Ectodermal cell (in vitro differentiated cells): Measurements from ENCODE around the gene ABCF3.

Experiments used
- H3K27ac ChIP-seq: 2 replicates; pipeline ENCODE4 v1.7.0; 2013; ENCODE audit warnings: mild to moderate bottlenecking, low read depth, low read length; ENCODE audit not compliant: insufficient read depth, poor library complexity, severe bottlenecking
- H3K27me3 ChIP-seq: 2 replicates; pipeline ENCODE4 v1.7.0; 2013; ENCODE audit warnings: mild to moderate bottlenecking, low read length; ENCODE audit not compliant: insufficient read depth, control insufficient read depth, poor library complexity, severe bottlenecking
- H3K36me3 ChIP-seq: one replicate; pipeline ENCODE4 v1.7.0; 2013; ENCODE audit warnings: low read length; ENCODE audit not compliant: control insufficient read depth, insufficient read depth
- H3K4me1 ChIP-seq: one replicate; pipeline ENCODE4 v1.7.0; 2013; ENCODE audit warnings: low read length; ENCODE audit not compliant: control insufficient read depth, insufficient read depth
- H3K4me3 ChIP-seq: 2 replicates; pipeline ENCODE4 v1.7.0; 2013; ENCODE audit warnings: low read depth, low read length, control low read depth; ENCODE audit not compliant: insufficient read depth
- H3K9me3 ChIP-seq: 2 replicates; pipeline ENCODE4 v1.7.0; 2013; ENCODE audit warnings: mild to moderate bottlenecking, low read length, moderate library complexity; ENCODE audit not compliant: control insufficient read depth
- WGBS, 2 experiments: methylation state at CpG; one replicate each; pipeline ENCODE4 v1.1.7; 2013; ENCODE audit warnings: missing lambda C conversion rate in 2 of 2; 5-methylcytosine and 5-hydroxymethylcytosine counted together

ABCF3 gene

GRCh38 chr3:184175506-184175905 is 10.5 kb upstream of the ABCF3 start:
- Histone ChIP-seq H3K4me1 (peaks cover 20% of the 10 kb centered on the region), H3K9me3 (no peaks in the 10 kb centered on the region), H3K4me3 (peak overlapping the region; percentile 98), H3K27me3 (no peaks in the 10 kb centered on the region), H3K27ac (peak overlapping the region; percentile 93), H3K36me3 (peaks cover 35% of the 10 kb centered on the region)
- WGBS, 2 experiments = 5 to 11% methylated on average over 8 of the region's 8 CpGs

GRCh38 chr3:184175981-184176376 is 10.0 kb upstream of the ABCF3 start:
- Histone ChIP-seq H3K4me3 (peak overlapping the region; percentile 98), H3K27ac (peak overlapping the region; percentile 93), H3K27me3 (no peaks in the 10 kb centered on the region), H3K4me1 (peaks cover 20% of the 10 kb centered on the region), H3K36me3 (peaks cover 39% of the 10 kb centered on the region), H3K9me3 (no peaks in the 10 kb centered on the region)
- 5 to 16% methylated on average over 2 to 3 of the region's 3 CpGs for WGBS, 2 experiments

DNA sequence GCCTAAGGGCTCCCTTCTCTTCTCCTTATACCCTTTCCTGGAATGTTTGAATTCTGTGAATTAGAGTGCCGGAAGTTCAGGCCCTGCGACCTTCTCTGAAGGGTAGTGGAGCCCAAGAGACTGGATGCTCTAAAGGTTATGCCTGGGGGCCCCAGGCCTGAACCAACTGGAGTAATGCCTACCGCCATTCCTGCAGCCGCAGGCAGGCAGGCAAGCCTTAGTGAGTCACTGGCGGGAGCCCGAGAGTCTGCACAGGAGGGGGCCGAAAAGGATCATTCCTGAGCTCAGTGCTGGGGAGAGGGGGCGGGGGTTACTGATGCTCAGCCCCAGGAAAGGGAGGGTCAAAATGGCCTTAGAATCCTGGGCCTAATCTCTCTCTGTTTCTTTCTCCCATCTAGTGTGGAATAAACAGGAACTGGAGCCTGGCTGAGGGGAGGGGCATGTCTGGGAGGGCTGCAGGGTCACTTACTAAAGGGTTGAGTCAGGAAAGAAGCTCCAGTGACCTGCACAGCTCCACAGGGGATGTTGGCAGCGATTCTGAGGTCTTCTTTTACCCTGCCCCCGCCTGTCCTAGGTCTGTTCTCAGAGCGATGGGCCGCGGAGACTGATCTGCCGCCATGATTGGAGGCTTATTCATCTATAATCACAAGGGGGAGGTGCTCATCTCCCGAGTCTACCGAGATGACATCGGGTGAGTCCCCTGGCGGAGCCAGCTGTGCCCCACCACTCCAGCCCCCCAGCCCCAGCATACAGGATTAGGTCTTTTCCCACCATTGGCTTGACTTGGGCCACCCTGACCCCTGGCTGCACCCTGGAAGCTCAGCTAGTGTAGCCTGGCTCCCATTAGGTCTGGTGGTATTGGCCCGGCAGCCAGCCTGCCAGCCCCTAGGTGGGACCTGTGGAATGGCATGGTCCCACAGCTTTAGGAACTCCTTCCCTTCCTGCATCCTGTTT is 9.3 kb upstream of the ABCF3 start:
- WGBS, 2 experiments = 15 to 16% methylated on average over 19 of the region's 19 CpGs
- Histone ChIP-seq H3K9me3 (no peaks in the 10 kb centered on the region), H3K27me3 (no peaks in the 10 kb centered on the region), H3K4me3 (peak overlapping the region; percentile 98), H3K36me3 (peaks cover 40% of the 10 kb centered on the region), H3K27ac (peak overlapping the region; percentile 93), H3K4me1 (peaks cover 20% of the 10 kb centered on the region)

- WGBS, 2 experiments = 26 to 32% methylated on average over 4 of the region's 4 CpGs
- Histone ChIP-seq H3K36me3 (peaks cover 44% of the 10 kb centered on the region), H3K4me1 (peaks cover 20% of the 10 kb centered on the region), H3K9me3 (no peaks in the 10 kb centered on the region), H3K27ac (peak overlapping the region; percentile 93), H3K4me3 (peak overlapping the region; percentile 98), H3K27me3 (no peaks in the 10 kb centered on the region)
These were observed 8.7 kb upstream of the ABCF3 start for GRCh38 chr3:184177331-184177731.

- Histone ChIP-seq H3K36me3 (peaks cover 49% of the 10 kb centered on the region), H3K27me3 (no peaks in the 10 kb centered on the region), H3K27ac (peak overlapping the region; percentile 93), H3K9me3 (no peaks in the 10 kb centered on the region), H3K4me3 (peak overlapping the region; percentile 14), H3K4me1 (peaks cover 20% of the 10 kb centered on the region)
- 93 to 94% methylated on average over 14 of the region's 14 CpGs for WGBS, 2 experiments
These were observed 8.2 kb upstream of the ABCF3 start for GRCh38 chr3:184177767-184178306.

DNA sequence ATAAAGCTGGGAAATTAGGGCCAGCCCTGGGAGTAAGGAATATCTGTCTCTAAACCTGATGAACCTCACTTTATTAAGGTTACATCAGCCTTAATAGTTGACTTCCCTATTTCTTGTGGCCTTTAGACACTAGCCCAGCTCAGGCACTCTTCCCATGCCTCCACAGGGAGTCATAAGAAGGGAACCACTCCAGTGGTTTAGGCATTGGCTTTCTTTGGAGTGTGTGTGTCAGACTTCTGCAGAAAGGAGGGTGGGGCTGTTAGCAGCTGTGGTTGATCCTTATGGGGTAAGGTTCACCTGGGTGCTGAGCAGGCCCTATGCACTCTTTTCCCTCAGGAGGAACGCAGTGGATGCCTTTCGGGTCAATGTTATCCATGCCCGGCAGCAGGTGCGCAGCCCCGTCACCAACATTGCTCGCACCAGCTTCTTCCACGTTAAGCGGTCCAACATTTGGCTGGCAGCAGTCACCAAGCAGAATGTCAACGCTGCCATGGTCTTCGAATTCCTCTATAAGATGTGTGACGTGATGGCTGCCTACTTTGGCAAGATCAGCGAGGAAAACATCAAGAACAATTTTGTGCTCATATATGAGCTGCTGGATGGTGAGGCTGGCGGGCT is 7.4 kb upstream of the ABCF3 start:
- H3K36me3 ChIP-seq = peaks cover 57% of the 10 kb centered on the region
- no peaks in the 10 kb centered on the region for H3K27me3 ChIP-seq
- H3K4me1 ChIP-seq = peaks cover 20% of the 10 kb centered on the region
- 97% methylated on average over 13 of the region's 13 CpGs for WGBS, 2 experiments
- no peak overlapping the region for H3K4me3 ChIP-seq
- no peaks in the 10 kb centered on the region for H3K9me3 ChIP-seq
- H3K27ac ChIP-seq = no peak overlapping the region

GRCh38 chr3:184180165-184180564 is 5.8 kb upstream of the ABCF3 start:
- Histone ChIP-seq H3K36me3 (peaks cover 69% of the 10 kb centered on the region), H3K27ac (no peak overlapping the region), H3K4me3 (no peak overlapping the region), H3K27me3 (no peaks in the 10 kb centered on the region), H3K9me3 (no peaks in the 10 kb centered on the region), H3K4me1 (peaks cover 24% of the 10 kb centered on the region)
- 96 to 97% methylated on average over 6 of the region's 6 CpGs for WGBS, 2 experiments

DNA sequence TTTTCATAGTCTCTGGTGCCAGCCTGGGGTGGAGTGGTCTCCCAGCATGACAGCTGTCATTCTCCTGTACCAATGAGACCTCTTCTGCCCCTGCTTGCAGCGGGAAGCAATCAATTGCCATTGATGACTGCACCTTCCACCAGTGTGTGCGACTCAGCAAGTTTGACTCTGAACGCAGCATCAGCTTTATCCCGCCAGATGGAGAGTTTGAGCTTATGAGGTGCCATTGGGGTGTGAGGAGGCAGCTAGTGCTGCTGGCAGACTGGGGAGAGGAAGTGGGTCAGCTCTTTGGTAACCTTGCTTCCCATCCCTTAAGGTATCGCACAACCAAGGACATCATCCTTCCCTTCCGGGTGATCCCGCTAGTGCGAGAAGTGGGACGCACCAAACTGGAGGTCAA is 4.4 kb upstream of the ABCF3 start:
- Histone ChIP-seq H3K36me3 (peaks cover 69% of the 10 kb centered on the region), H3K4me1 (peaks cover 20% of the 10 kb centered on the region), H3K27me3 (no peaks in the 10 kb centered on the region), H3K4me3 (no peak overlapping the region), H3K9me3 (no peaks in the 10 kb centered on the region), H3K27ac (no peak overlapping the region)
- 96 to 97% methylated on average over 9 of the region's 9 CpGs for WGBS, 2 experiments

- no peak overlapping the region for H3K4me3 ChIP-seq
- H3K4me1 ChIP-seq = peaks cover 12% of the 10 kb centered on the region
- no peaks in the 10 kb centered on the region for H3K27me3 ChIP-seq
- 90 to 93% methylated on average over 5 of the region's 5 CpGs for WGBS, 2 experiments
- no peaks in the 10 kb centered on the region for H3K9me3 ChIP-seq
- no peak overlapping the region for H3K27ac ChIP-seq
- peaks cover 68% of the 10 kb centered on the region for H3K36me3 ChIP-seq
These were observed 2.3 kb upstream of the ABCF3 start for GRCh38 chr3:184183679-184184078.
